Panc1 (cell line): ENCODE measurements around the gene SND1.

Experiments
- POLR2AphosphoS5 ChIP-seq: IDR thresholded peaks from 2 replicates; pipeline ENCODE4 v1.6.1; 2012; ENCODE audit warnings: mild to moderate bottlenecking, low read depth, low read length, moderate library complexity
- SIN3A ChIP-seq: IDR thresholded peaks from 2 replicates; pipeline ENCODE4 v1.6.1; 2012; ENCODE audit warnings: low read depth, mild to moderate bottlenecking, low read length, moderate library complexity, borderline replicate concordance; ENCODE audit not compliant: insufficient read depth
- TCF7L2 ChIP-seq: IDR thresholded peaks from 2 replicates; pipeline ENCODE4 v1.6.1; 2011; ENCODE audit warnings: mild to moderate bottlenecking, low read depth, low read length, inconsistent platforms
- TF ChIP-seq, protein P1 (sequence below): fragments of 450-650 bp; IDR thresholded peaks from 2 replicates; pipeline ENCODE4 v1.5.1; 2017; ENCODE audit warnings: mild to moderate bottlenecking

GRCh38 chr7:127782075-127782474, 130.1 kb downstream of the SND1 start:
- TF ChIP-seq TCF7L2 (no peak), SIN3A (no peak), POLR2AphosphoS5 (no peak)
- TF ChIP-seq, protein P1, sequence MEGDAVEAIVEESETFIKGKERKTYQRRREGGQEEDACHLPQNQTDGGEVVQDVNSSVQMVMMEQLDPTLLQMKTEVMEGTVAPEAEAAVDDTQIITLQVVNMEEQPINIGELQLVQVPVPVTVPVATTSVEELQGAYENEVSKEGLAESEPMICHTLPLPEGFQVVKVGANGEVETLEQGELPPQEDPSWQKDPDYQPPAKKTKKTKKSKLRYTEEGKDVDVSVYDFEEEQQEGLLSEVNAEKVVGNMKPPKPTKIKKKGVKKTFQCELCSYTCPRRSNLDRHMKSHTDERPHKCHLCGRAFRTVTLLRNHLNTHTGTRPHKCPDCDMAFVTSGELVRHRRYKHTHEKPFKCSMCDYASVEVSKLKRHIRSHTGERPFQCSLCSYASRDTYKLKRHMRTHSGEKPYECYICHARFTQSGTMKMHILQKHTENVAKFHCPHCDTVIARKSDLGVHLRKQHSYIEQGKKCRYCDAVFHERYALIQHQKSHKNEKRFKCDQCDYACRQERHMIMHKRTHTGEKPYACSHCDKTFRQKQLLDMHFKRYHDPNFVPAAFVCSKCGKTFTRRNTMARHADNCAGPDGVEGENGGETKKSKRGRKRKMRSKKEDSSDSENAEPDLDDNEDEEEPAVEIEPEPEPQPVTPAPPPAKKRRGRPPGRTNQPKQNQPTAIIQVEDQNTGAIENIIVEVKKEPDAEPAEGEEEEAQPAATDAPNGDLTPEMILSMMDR: no peak
